ENCODE measurements around the gene KRT10.
"Not testable (repeated sequence)": the region's sequence is repeated elsewhere in the genome, so short reads cannot be mapped to it uniquely, and the experiment has no call there.

The KRT10 gene

DNA sequence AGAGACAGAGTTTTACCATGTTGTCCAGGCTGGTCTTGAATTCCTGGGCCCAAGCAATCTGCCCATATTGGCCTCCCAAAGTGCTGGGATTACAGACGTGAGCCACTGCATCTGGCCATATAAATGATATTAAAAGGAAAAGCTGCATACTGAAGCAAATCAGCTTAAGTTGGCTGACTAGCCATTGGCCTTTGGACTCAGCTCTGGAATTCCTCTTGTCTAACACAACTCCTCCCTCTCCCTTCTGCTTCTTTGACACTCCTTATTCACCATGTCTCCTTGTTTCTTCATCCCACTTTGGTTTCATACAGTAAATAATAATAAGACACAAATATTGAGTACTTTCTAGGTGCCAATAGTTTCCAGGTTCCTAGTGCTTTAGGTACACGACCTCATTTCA lies 37.1 kb upstream of the KRT10 start:
- TF ChIP-seq, protein P1, sequence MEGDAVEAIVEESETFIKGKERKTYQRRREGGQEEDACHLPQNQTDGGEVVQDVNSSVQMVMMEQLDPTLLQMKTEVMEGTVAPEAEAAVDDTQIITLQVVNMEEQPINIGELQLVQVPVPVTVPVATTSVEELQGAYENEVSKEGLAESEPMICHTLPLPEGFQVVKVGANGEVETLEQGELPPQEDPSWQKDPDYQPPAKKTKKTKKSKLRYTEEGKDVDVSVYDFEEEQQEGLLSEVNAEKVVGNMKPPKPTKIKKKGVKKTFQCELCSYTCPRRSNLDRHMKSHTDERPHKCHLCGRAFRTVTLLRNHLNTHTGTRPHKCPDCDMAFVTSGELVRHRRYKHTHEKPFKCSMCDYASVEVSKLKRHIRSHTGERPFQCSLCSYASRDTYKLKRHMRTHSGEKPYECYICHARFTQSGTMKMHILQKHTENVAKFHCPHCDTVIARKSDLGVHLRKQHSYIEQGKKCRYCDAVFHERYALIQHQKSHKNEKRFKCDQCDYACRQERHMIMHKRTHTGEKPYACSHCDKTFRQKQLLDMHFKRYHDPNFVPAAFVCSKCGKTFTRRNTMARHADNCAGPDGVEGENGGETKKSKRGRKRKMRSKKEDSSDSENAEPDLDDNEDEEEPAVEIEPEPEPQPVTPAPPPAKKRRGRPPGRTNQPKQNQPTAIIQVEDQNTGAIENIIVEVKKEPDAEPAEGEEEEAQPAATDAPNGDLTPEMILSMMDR (IDR thresholded peaks at IDR 0.05; ENCODE audit: low read depth, low read length, missing control alignments) = no peak
- H3K4me3 ChIP-seq (ENCODE audit: low read depth, low read length) = no peak overlapping the region
- DNase-seq (ENCODE audit: low read depth) = no peak

DNA sequence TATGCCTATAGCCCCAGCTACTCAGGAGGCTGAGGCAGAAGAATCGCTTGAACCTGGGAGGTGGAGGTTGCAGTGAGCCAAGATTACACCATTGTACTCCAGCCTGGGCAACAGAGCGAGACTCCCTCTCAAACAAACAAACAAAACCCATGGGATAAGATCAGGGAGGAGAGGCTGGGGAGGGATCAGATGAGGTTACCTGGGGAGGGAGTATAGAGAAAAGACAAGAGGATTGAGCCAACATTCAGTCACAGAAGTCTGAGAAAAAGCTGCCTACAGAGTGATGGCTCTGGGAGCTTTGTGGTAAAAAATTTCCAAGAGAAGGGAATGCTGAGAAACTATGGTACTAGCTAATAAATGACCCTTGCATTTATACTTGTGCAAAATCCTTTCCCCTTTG lies 36.3 kb upstream of the KRT10 start:
- not testable (repeated sequence) for H3K4me3 ChIP-seq (ENCODE audit: low read depth, low read length); DNase-seq (ENCODE audit: low read depth)

DNA sequence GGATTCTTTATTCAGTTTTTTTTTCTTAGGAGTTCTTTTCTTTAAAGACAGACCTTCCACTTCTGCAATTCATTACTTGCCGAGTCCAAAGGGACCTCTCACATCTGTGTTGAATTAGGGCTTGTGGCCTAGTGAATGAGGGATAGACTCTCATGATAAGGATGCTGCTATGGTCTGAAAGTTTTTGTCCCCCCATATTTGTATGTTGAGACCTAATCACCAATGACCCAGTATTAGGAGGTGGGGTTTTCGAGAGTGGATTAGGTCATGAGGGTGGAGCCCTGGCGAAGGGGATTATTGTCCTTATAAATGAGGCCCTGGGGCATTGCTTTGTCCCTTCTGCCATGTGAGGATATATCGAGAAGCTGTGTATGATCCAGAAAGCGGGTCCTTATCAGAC lies 35.1 kb upstream of the KRT10 start:
- H3K4me3 ChIP-seq (ENCODE audit: low read depth, low read length) = no peak overlapping the region
- TF ChIP-seq, protein P1 (IDR thresholded peaks at IDR 0.05; ENCODE audit: low read depth, low read length, missing control alignments) = no peak
- DNase-seq (ENCODE audit: low read depth) = no peak

DNA sequence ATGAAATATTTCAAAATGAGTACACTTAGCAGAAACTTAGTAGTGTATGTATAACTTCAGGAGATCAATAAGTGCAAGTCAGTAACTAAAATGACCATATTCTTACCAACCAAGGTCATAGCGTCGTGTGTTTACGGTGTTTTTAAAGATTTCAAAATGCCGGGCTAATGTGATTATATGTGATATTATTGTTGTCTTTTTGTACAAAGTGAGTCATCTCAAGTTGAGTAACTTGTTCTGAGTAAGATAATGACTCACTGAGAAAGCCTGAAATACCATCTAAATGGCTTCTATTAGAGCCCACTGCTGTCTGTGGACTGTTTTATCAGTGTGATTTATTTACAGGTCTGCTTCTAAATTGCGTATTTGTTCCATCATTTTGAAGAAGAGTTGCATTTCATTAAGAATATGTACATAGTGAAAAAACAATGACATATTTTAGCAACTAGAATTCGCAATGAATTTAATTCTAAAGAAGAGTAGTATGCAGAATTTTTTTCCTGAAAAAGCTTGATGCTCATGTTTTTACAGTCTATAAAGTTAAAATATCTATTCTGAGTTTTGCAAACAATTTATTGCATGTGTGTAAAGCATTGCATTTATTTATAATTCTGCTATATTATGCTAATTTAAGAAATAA lies 31.9 kb upstream of the KRT10 start:
- no peak overlapping the region for H3K4me3 ChIP-seq (ENCODE audit: low read depth, low read length)
- TF ChIP-seq, protein P1 (IDR thresholded peaks at IDR 0.05; ENCODE audit: low read depth, low read length, missing control alignments) = no peak
- no peak for DNase-seq (ENCODE audit: low read depth)

DNA sequence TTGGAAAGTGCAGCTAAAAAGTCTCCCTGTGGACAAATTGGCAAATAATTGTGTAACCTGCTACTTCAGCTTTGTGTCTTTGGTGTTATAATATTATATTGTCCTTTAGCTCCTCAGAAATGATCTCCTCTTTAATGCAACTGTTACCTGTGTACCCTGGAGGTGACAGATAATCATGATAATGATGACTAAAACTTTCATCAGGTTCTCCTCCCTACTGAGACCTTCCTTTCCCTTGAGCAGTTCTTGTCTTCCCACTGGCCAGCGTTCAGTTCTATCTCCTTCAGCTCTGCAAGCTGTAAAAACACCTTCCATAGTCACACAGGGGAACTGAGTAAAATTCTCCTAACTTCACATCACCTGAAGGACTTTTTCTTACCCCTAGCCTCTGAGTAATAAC lies 29.9 kb upstream of the KRT10 start:
- H3K4me3 ChIP-seq (ENCODE audit: low read depth, low read length) = no peak overlapping the region
- TF ChIP-seq, protein P1 (IDR thresholded peaks at IDR 0.05; ENCODE audit: low read depth, low read length, missing control alignments) = no peak
- DNase-seq (ENCODE audit: low read depth) = no peak

DNA sequence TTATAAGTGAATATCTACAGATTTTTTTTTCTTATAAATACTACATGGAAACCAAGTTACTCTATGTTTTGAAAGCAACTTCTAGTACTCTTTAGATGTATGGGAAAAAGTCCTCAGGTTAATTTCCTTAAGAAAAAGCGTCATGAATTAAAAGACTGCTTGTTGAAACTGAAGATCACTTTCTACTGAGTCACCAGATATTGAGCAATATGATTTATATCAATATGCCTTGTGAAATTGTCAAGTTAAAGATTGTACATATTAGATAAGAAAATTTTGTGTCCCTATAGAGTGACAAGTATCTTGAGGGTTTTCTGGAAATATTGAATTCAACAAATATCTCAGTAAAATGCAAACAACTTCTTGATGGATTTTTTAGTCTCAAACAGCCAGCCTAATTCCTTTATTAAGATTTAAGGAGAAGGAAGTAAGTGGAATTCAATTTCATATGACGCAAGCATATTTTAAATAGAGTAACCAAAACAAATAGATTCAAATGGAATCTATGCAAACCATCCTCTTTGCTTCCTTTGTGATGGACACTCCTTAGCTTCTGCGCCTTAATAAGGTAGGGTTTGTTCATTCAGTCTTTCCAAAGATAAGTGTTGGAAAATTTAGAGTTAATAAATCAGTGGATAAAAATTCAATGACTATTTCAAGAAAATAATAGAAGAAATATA lies 28.0 kb upstream of the KRT10 start:
- TF ChIP-seq, protein P1 (IDR thresholded peaks at IDR 0.05; ENCODE audit: low read depth, low read length, missing control alignments) = no peak
- no peak overlapping the region for H3K4me3 ChIP-seq (ENCODE audit: low read depth, low read length)
- no peak for DNase-seq (ENCODE audit: low read depth)

DNA sequence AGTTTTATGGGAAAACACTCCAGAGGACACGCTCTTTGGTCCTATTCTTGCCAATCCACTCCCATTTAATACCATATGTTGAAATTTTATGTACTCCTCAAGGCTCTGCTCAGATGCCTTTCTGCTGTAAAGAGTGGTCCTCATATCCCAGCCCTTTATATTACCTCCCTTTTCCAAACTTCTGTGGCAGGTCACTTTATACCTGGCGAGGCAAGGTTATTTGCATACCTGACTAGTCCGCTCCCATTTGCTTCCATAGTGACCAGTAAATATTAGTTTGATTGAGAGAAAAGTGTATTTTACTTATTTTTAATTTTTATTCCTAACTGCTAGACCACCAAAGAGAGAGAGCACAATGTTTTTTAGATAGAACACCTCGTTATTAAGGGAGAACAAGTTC lies 27.3 kb upstream of the KRT10 start:
- no peak overlapping the region for H3K4me3 ChIP-seq (ENCODE audit: low read depth, low read length)
- DNase-seq (ENCODE audit: low read depth) = no peak
- TF ChIP-seq, protein P1 (IDR thresholded peaks at IDR 0.05; ENCODE audit: low read depth, low read length, missing control alignments) = no peak

All from GM12864 (cell line).